H1 (cell line): ENCODE results near the gene AGPAT3. TPM values are rescaled to one million over a fixed set of nuclear protein-coding genes. Genes with fewer than 3 reads are reported as not detected.

Experiments
- CTCF ChIA-PET: fragments of 300-600 bp; sonication (Branson Sonifier 250); formaldehyde crosslinking; loops from one replicate; lab custom pipeline; 2021; ENCODE audit not compliant: partially characterized antibody; lab: Charles Lee
- POLR2A ChIA-PET: fragments of 300-600 bp; sonication (Branson Sonifier 250); formaldehyde crosslinking; loops from one replicate; lab custom pipeline; 2021; ENCODE audit warnings: inconsistent platforms; ENCODE audit not compliant: partially characterized antibody; lab: Charles Lee
- DNase-seq, 2 experiments: peaks; one replicate each; pipeline versions ENCODE4 v3.0.0 to v3.0.0-alpha.2; 2010 to 2022; ENCODE audit warnings: low spot score in 2 of 2, low read depth in 1 of 2, mixed read lengths in 1 of 2
- FAIRE-seq: peaks from 2 replicates; lab custom pipeline; 2011; peaks lifted over from hg19 to GRCh38; lab: Jason Lieb, UNC
- H2AFZ ChIP-seq: 2 replicates; pipeline ENCODE4 v1.8.1; 2012; ENCODE audit warnings: low read length, inconsistent platforms
- H2AK5ac ChIP-seq: 2 replicates; pipeline ENCODE4 v1.6.1; 2013; ENCODE audit warnings: low read depth, low read length
- H2BK120ac ChIP-seq: replicated peaks from 2 replicates; pipeline ENCODE3; 2013; ENCODE audit warnings: low read depth, low read length, inconsistent platforms
- H2BK12ac ChIP-seq: 2 replicates; pipeline ENCODE4 v1.6.1; 2013; ENCODE audit warnings: low read depth, low read length
- H2BK15ac ChIP-seq: 2 replicates; pipeline ENCODE4 v1.6.1; 2013; ENCODE audit warnings: low read length
- H2BK20ac ChIP-seq: 2 replicates; pipeline ENCODE4 v1.6.1; 2013; ENCODE audit warnings: low read length
- H2BK5ac ChIP-seq: 2 replicates; pipeline ENCODE4 v1.6.1; 2013; ENCODE audit warnings: low read depth, low read length
- H3K14ac ChIP-seq: 2 replicates; pipeline ENCODE4 v1.6.1; 2013; ENCODE audit warnings: inconsistent platforms; ENCODE audit not compliant: insufficient read length
- H3K18ac ChIP-seq: 2 replicates; pipeline ENCODE4 v1.6.1; 2013; ENCODE audit warnings: low read length; ENCODE audit errors: extremely low read depth
- H3K23ac ChIP-seq: 2 replicates; pipeline ENCODE4 v1.6.1; 2013; ENCODE audit warnings: inconsistent platforms; ENCODE audit not compliant: insufficient read length
- H3K23me2 ChIP-seq: 2 replicates; pipeline ENCODE4 v1.6.1; 2013; ENCODE audit warnings: low read depth, low read length
- H3K27ac ChIP-seq: 2 replicates; pipeline ENCODE4 v1.6.1; 2011; ENCODE audit warnings: low read depth, low read length, inconsistent platforms
- H3K27me3 ChIP-seq, 4 experiments: replicated peaks in 1 of 4; 1 replicate in 1 of 4; 2 replicates in 3 of 4; pipeline versions ENCODE4 v1.6.1 to v1.8.1; 2011 to 2013; ENCODE audit warnings: low read length in 3 of 4, mild to moderate bottlenecking in 3 of 4, inconsistent platforms in 2 of 4, mixed read lengths in 2 of 4, moderate library complexity in 1 of 4; ENCODE audit not compliant: control insufficient read depth in 3 of 4, insufficient read depth in 3 of 4; ENCODE audit errors: extremely low read depth in 1 of 4
- H3K36me3 ChIP-seq, 4 experiments: 2 replicates each; pipeline versions ENCODE4 v1.6.1 to v1.8.1; 2011 to 2013; ENCODE audit warnings: mild to moderate bottlenecking in 4 of 4, low read length in 3 of 4, moderate library complexity in 2 of 4, control low read depth in 1 of 4, inconsistent platforms in 1 of 4; ENCODE audit not compliant: insufficient read depth in 4 of 4, control insufficient read depth in 2 of 4
- H3K4ac ChIP-seq: replicated peaks from 2 replicates; pipeline ENCODE3; 2013; ENCODE audit warnings: low read length, low read depth, mixed read lengths, inconsistent platforms; ENCODE audit not compliant: insufficient read length
- H3K4me1 ChIP-seq, 4 experiments: replicated peaks in 1 of 4; 1 replicate in 1 of 4; 2 replicates in 3 of 4; pipeline versions ENCODE4 v1.6.1 to v1.8.1; 2011 to 2013; ENCODE audit warnings: low read length in 3 of 4, inconsistent platforms in 2 of 4, mixed read lengths in 1 of 4; ENCODE audit not compliant: insufficient read depth in 4 of 4, control insufficient read depth in 3 of 4
- H3K4me2 ChIP-seq, 2 experiments: 2 replicates each; pipeline versions ENCODE4 v1.6.1 to v1.8.1; 2011 to 2013; ENCODE audit warnings: low read depth in 2 of 2, low read length in 2 of 2, control low read depth in 1 of 2, inconsistent platforms in 1 of 2, mild to moderate bottlenecking in 1 of 2; ENCODE audit not compliant: insufficient read depth in 1 of 2
- H3K4me3 ChIP-seq, 4 experiments: fragments of 200-600, 300-600 bp in 1 of 4; sonication (generic), shearing (Covaris generic), sonication (Bioruptor Twin) in 1 of 4; 2 replicates each; pipeline versions ENCODE4 v1.5.1 to v1.8.1; 2011 to 2016; ENCODE audit warnings: low read length in 4 of 4, low read depth in 3 of 4, control low read depth in 2 of 4, inconsistent platforms in 2 of 4, mild to moderate bottlenecking in 2 of 4, mixed read lengths in 1 of 4, moderate library complexity in 1 of 4; ENCODE audit not compliant: insufficient read depth in 2 of 4; ENCODE audit errors: extremely low read depth in 1 of 4
- H3K56ac ChIP-seq: replicated peaks from 2 replicates; pipeline ENCODE3; 2013; ENCODE audit warnings: low read depth, mild to moderate bottlenecking, mixed read lengths, low read length, inconsistent platforms; ENCODE audit not compliant: insufficient read length
- H3K79me1 ChIP-seq: 2 replicates; pipeline ENCODE4 v1.6.1; 2013; ENCODE audit warnings: low read depth, low read length, control low read depth
- H3K79me2 ChIP-seq, 2 experiments: 2 replicates each; pipeline versions ENCODE4 v1.6.1 to v1.8.1; 2012 to 2013; ENCODE audit warnings: low read length in 2 of 2, mild to moderate bottlenecking in 2 of 2, inconsistent platforms in 1 of 2; ENCODE audit not compliant: insufficient read depth in 2 of 2, control insufficient read depth in 1 of 2
- H3K9ac ChIP-seq, 4 experiments: replicated peaks in 1 of 4; 1 replicate in 1 of 4; 2 replicates in 3 of 4; pipeline versions ENCODE4 v1.6.1 to v1.8.1; 2011 to 2013; ENCODE audit warnings: low read depth in 3 of 4, low read length in 3 of 4, control low read depth in 2 of 4, mild to moderate bottlenecking in 2 of 4, moderate library complexity in 2 of 4, inconsistent platforms in 1 of 4; ENCODE audit errors: extremely low read depth in 1 of 4
- H3K9me3 ChIP-seq, 2 experiments: 2 replicates each; pipeline versions ENCODE4 v1.6.1 to v1.8.1; 2012 to 2013; ENCODE audit warnings: mild to moderate bottlenecking in 2 of 2, moderate library complexity in 2 of 2, control low read depth in 1 of 2, inconsistent platforms in 1 of 2, low read depth in 1 of 2, low read length in 1 of 2, mixed read lengths in 1 of 2; ENCODE audit not compliant: insufficient read depth in 2 of 2
- H4K20me1 ChIP-seq, 2 experiments: replicated peaks in 1 of 2; 2 replicates each; pipeline versions ENCODE3 to v1.8.1; 2011 to 2013; ENCODE audit warnings: inconsistent platforms in 2 of 2, low read length in 2 of 2, mild to moderate bottlenecking in 1 of 2; ENCODE audit not compliant: insufficient read depth in 2 of 2, control insufficient read depth in 1 of 2
- H4K5ac ChIP-seq: 2 replicates; pipeline ENCODE4 v1.6.1; 2013; ENCODE audit warnings: low read length, low read depth, mixed read lengths, inconsistent platforms; ENCODE audit not compliant: insufficient read length
- H4K8ac ChIP-seq: 2 replicates; pipeline ENCODE4 v1.8.0; 2013; ENCODE audit warnings: mild to moderate bottlenecking, moderate library complexity, low read length, inconsistent platforms; ENCODE audit not compliant: insufficient read depth; ENCODE audit errors: extremely low read depth
- H4K91ac ChIP-seq: replicated peaks from 2 replicates; pipeline ENCODE3; 2013; ENCODE audit warnings: low read length, mixed read lengths, inconsistent platforms; ENCODE audit not compliant: insufficient read length
- CHD2 ChIP-seq: IDR thresholded peaks from 2 replicates; pipeline ENCODE4 v1.6.1; 2012; ENCODE audit warnings: low read length, improper control_type of control experiment
- MAFK ChIP-seq: IDR thresholded peaks from 2 replicates; pipeline ENCODE4 v1.6.1; 2012; ENCODE audit warnings: low read depth, mild to moderate bottlenecking, improper control_type of control experiment, low read length
- RBBP5 ChIP-seq: IDR thresholded peaks from 2 replicates; pipeline ENCODE4 v1.7.1; 2012; ENCODE audit warnings: low read depth, mild to moderate bottlenecking, inconsistent platforms, low read length, moderate library complexity, borderline replicate concordance
- SIRT6 ChIP-seq: IDR thresholded peaks from one replicate; pipeline ENCODE4 v1.7.1; 2012; ENCODE audit warnings: low read length, inconsistent platforms
- SUZ12 ChIP-seq: fragments of 200-600 bp; sonication (generic); IDR thresholded peaks from 2 replicates; pipeline ENCODE4 v1.6.1; 2012; ENCODE audit warnings: mild to moderate bottlenecking, inconsistent platforms, low read length, moderate library complexity, mixed read lengths
- TAF1 ChIP-seq: IDR thresholded peaks from 2 replicates; pipeline ENCODE4 v1.6.1; 2011; ENCODE audit warnings: mild to moderate bottlenecking, low read depth, low read length
- TAF7 ChIP-seq: optimal IDR thresholded peaks from 2 replicates; pipeline ENCODE3; 2011; ENCODE audit warnings: low read depth, mild to moderate bottlenecking, inconsistent platforms, low read length, moderate library complexity, borderline replicate concordance
- TCF12 ChIP-seq: IDR thresholded peaks from 2 replicates; pipeline ENCODE4 v1.6.1; 2011; ENCODE audit warnings: low read depth, mild to moderate bottlenecking, low read length
- WGBS, 2 experiments: shearing (Covaris generic) in 1 of 2; methylation state at CpG; one replicate each; pipeline versions ENCODE4 v1.1.6 to v1.1.7; 2013 to 2015; ENCODE audit warnings: low lambda C conversion rate in 2 of 2, mixed read lengths in 2 of 2, inconsistent platforms in 1 of 2, low coverage in 1 of 2, missing lambda C conversion rate in 1 of 2; ENCODE audit not compliant: insufficient replicate concordance in 2 of 2, insufficient coverage in 1 of 2, insufficient read length in 1 of 2; ENCODE audit errors: extremely low coverage in 1 of 2, missing lambda C conversion rate in 1 of 2; 5-methylcytosine and 5-hydroxymethylcytosine counted together
- polyA plus RNA-seq, 7 experiments: library from polyadenylated mRNA; depleted of rRNA in 3 of 7; stranded (reverse) in 5 of 7; unstranded in 2 of 7; fragments of >200 nt in 5 of 7; fragments of 200-250 nt in 2 of 7; gene quantifications; 1 replicate in 5 of 7; 2 replicates in 1 of 7; 4 replicates in 1 of 7; pipeline versions ENCODE4 v1.2.1 to v1.2.3, GENCODE V29; 2011 to 2013; ENCODE audit warnings: missing spikeins in 2 of 7, mixed read lengths in 2 of 7
- total RNA-seq: library from RNA; stranded (reverse); fragmentation: NEBNext Ultra II Directional; extraction: Animal tissue kit (Norgen Biotek cat#: 25700); gene quantifications from 2 replicates; pipeline ENCODE4 v1.2.1, GENCODE V29; 2021
- TF ChIP-seq, protein P1 (sequence below): IDR thresholded peaks from 2 replicates; pipeline ENCODE4 v1.6.1; 2012; ENCODE audit warnings: inconsistent platforms

The AGPAT3 gene
- total and polyA plus RNA-seq, 2 of the 8 experiments (the other 6 are each of a cell fraction or from before 2014, with no cell fraction given) = 5.8 to 7.3 TPM

DNA sequence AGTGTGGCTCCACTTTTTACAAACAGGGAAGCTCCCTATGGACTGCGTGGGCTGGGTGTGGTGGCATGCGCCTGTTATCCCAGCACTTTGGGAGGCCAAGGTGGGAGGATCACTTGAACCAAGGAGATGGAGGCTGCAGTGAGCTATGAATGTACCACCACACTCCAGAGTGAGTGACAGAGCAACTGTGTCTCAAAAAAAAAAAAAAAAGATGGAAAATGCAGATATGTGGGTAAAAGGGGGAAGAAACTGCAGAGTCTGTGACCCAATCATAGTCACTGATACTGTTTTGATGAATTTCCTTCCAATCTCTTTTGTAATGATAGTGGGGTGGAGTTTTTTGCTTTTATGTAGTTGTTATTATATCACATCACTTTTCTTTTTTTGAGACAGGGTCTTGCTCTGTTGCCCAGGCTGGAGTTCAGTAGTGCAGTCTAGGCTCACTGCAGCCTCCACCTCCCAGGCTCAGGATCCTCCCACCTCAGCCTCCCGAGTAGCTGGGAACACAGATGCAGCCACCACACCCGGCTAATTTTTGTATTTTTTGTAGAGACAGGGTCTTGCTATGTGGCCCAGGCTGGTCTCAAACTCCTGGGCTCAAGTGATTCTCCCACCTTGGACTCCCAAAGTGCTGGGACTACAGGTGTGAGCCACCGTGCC, 138.4 kb downstream of the AGPAT3 start:
- H4K91ac ChIP-seq = no peak overlapping the region
- no peak overlapping the region for H3K4ac ChIP-seq
- no peaks in the 10 kb centered on the region; a peak in 1 of 7 replicates for H3K4me1 ChIP-seq
- no peaks in the 10 kb centered on the region for H4K20me1 ChIP-seq
- no peak overlapping the region for H3K23ac ChIP-seq
- no peak for DNase-seq
- no peak overlapping the region for H2AK5ac ChIP-seq
- ChIA-PET POLR2A (interaction anchor here (1.3 kb wide), 1 partner anchor 9 kb away, joined by 4 read pairs; the partner anchor contains the start of gene TRAPPC10), CTCF (interaction anchor here (0.6 to 1.8 kb wide), 3 partner anchors 27 to 75 kb away, joined by 3 to 6 read pairs (median 3); no protein-coding TSS in a partner anchor)
- no peak overlapping the region for H3K18ac ChIP-seq
- H3K14ac ChIP-seq = no peak overlapping the region
- H3K9ac ChIP-seq = no peak overlapping the region
- no peak overlapping the region for H3K4me3 ChIP-seq
- FAIRE-seq = no peak
- no peak overlapping the region for H2BK5ac ChIP-seq
- no peak overlapping the region for H3K56ac ChIP-seq
- no peak overlapping the region for H2BK12ac ChIP-seq
- WGBS, 2 experiments = 84% methylated on average over 5 of the region's 5 CpGs; no CpG with 5 or more reads in 1 of the 2 experiments
- H2AFZ ChIP-seq = no peak overlapping the region
- H4K5ac ChIP-seq = no peak overlapping the region
- no peaks in the 10 kb centered on the region for H3K9me3 ChIP-seq
- H4K8ac ChIP-seq = no peak overlapping the region
- H3K79me1 ChIP-seq = no peaks in the 10 kb centered on the region
- H3K27ac ChIP-seq = no peak overlapping the region
- no peaks in the 10 kb centered on the region for H3K36me3 ChIP-seq
- no peak overlapping the region for H2BK20ac ChIP-seq
- no peak overlapping the region; the same call in 1 of the 2 replicates for H2BK15ac ChIP-seq
- H3K79me2 ChIP-seq = no peaks in the 10 kb centered on the region
- no peak overlapping the region for H3K4me2 ChIP-seq
- TF ChIP-seq SIRT6 (no peak), TCF12 (no peak), TAF7 (no peak), CHD2 (no peak), SUZ12 (no peak), TAF1 (no peak), MAFK (no peak), RBBP5 (no peak)
- TF ChIP-seq, protein P1, sequence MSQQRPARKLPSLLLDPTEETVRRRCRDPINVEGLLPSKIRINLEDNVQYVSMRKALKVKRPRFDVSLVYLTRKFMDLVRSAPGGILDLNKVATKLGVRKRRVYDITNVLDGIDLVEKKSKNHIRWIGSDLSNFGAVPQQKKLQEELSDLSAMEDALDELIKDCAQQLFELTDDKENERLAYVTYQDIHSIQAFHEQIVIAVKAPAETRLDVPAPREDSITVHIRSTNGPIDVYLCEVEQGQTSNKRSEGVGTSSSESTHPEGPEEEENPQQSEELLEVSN = no peak
- H3K23me2 ChIP-seq = 0 out of 2 replicates have a peak, but pooled peaks cover 2% of the 10 kb centered on the region
- no peak overlapping the region for H2BK120ac ChIP-seq
- H3K27me3 ChIP-seq = no peaks in the 10 kb centered on the region
